Measurements from ENCODE around the gene RBM47.

GRCh38 chr4:40623707-40624106 is 6.0 kb downstream of the RBM47 start:
- TF ChIP-seq POLR2A (IDR thresholded peaks at IDR 0.05; ENCODE audit: low read length) (no peak), GATA1 (IDR thresholded peaks at IDR 0.05; ENCODE audit: low read depth, low read length) (no peak)
